GM12872 (cell line): ENCODE measurements around the gene CADM1.

Experiments
- CTCF ChIP-seq: IDR thresholded peaks from 3 replicates; pipeline ENCODE4 v1.5.1; 2011; ENCODE audit warnings: low read depth, mild to moderate bottlenecking, low read length, moderate library complexity; ENCODE audit not compliant: insufficient read depth

Gene CADM1

GRCh38 chr11:115202074-115202473, 302.1 kb downstream of the CADM1 start:
- no peak for TF ChIP-seq CTCF

DNA sequence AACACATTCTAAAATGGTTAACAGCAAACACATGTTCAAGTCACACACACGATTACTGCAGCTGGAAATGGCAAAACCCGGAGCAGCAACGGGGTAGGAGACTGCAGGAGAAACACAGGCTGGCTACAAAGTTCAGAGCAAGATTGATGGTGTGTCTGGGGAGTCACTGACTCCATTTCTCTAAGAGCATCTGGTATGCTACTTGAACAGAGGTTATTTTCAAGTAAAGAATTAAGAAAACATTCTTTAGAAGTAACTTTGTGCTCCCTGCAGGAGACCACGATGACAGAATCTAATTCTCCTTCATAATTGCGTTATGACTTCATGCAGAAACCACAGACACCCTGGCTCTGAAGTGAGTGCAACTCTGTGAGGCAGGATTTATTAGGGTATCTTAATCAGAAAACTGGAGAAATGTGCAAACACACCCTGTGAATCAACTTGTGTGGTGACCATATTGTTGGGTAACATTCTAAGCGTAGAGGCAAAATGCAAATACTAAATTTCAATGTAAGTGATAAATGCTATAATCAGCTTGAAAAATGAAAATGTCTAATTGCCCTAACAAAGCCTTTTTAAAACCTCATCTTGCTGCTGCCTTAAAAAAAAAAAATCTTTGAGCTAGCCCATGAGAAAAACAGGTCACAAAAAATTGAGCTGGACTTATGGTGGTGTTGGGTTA, 303.0 kb downstream of the CADM1 start:
- TF ChIP-seq CTCF: no peak

GRCh38 chr11:115199481-115200069, 304.6 kb downstream of the CADM1 start:
- TF ChIP-seq CTCF: no peak

GRCh38 chr11:115198321-115198741, 305.9 kb downstream of the CADM1 start:
- no peak for TF ChIP-seq CTCF

- TF ChIP-seq CTCF: no peak
Observed at GRCh38 chr11:115197433-115197832, 306.8 kb downstream of the CADM1 start.

GRCh38 chr11:115197031-115197430, 307.2 kb downstream of the CADM1 start:
- TF ChIP-seq CTCF: no peak

DNA sequence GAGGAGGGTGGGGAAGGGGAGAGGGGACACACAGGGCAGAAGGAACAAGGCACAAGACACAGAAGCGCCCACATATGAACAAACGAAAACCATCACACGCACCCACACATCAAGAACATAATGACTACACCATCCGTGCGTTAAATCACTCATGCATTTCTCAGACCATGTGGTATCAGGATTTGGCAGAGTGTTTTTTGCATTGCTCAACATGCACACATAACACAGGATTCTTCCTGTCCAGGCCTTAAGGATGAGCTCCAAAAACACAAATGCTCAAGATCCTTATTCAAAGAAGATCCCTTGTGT, 309.5 kb downstream of the CADM1 start:
- TF ChIP-seq CTCF: no peak
